ENCODE data around the gene RFTN2.
"Not testable (repeated sequence)": the region's sequence is repeated elsewhere in the genome, so short reads cannot be mapped to it uniquely, and the experiment has no call there.

DNA sequence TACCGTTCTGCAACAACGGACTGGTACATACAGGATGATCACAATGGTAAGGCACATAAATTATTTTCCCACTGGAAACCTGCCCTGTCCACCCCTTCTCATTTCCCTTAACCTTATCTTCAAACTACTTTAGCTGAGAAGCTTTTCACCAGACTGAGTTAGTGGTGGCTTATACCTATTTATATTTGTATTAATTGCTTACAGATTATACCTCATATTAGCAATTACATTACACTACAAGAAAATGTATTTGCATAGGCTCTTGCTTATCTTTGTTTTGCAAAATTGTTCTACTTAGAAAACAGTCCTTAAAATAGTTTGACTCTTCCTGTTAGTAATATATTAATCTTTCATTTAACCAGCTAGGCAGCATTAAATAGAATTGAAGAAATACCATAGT, 124.1 kb downstream of the RFTN2 start:
- not testable (repeated sequence) for TF ChIP-seq ZNF274 (IDR thresholded peaks at IDR 0.05; ENCODE audit: low read depth, low read length); SUZ12 (IDR thresholded peaks at IDR 0.05; ENCODE audit: extremely low read depth, insufficient read depth, insufficient read length); YY1 (IDR thresholded peaks at IDR 0.05; ENCODE audit: insufficient read depth, insufficient read length)
